HG03025 (cell line): ENCODE results near the gene FUT3.
A peak's percentile ranks its signal among the peaks of the same experiment; 100 is the strongest.
"Not testable (repeated sequence)": the region's sequence is repeated elsewhere in the genome, so short reads cannot be mapped to it uniquely, and the experiment has no call there.

Experiments
- ATAC-seq: cut with Tn5 transposase; IDR thresholded peaks from one replicate; pipeline ENCODE4 v1.9.1; 2021; ENCODE audit warnings: mild to moderate bottlenecking, moderate library complexity; ENCODE audit not compliant: unreplicated experiment, low FRiP score

FUT3 gene

DNA sequence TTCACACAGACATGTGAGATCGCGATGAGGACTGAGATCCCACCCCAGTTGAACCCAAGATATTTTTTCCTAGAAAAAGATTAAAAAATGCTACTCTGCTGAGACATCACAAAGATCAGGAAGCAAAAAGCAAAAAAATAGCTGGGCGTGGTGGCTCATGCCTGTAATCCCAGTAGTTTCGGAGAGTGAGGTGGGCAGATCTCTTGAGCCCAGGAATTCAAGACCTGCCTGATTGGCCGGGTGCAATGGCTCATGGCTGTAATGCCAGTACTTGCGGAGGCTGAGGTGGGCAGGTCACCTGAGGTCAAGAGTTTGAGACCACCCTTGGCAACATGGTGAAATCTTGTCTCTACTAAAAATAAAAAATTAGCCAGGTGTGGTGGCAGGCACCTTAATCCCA is 1.1 kb downstream of the FUT3 start:
- no peak for ATAC-seq

DNA sequence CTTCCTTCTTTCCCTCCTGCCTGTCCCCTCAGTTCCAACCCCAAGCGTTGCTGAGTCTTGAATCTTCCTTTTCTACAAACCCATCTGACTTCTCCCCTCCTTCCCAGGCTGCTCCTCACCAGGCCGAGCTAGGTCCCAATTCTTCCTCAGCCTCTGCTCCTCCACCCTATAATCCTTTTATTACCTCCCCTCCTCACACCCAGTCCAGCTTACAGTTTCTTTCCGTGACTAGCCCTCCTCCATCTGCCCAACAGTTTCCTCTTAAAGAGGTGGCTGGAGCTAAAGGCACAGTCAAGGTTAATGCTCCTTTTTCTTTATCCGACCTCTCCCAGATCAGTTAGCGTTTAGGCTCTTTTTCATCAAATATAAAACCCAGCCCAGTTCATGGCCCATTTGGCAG is 2.6 kb downstream of the FUT3 start:
- not testable (repeated sequence) for ATAC-seq

DNA sequence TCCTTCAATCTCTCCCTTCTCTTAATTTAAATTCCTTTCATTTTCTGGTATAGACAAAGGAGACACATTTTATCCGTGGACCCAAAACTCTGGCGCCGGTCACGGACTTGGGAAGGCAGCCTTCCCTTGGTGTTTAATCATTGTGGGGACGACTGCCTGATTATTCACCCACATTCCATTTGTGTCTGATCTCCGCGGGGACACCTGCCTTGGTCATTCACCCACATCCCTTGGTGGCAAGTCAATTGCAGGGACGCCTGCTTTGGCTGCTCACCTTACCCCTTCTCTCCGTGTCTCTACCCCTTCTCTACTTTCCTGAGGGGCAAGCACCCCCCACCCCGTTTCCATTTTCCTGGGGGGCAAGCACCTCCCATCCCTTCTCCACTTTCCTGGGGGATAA is 3.4 kb downstream of the FUT3 start:
- ATAC-seq, result not testable (repeated sequence)

DNA sequence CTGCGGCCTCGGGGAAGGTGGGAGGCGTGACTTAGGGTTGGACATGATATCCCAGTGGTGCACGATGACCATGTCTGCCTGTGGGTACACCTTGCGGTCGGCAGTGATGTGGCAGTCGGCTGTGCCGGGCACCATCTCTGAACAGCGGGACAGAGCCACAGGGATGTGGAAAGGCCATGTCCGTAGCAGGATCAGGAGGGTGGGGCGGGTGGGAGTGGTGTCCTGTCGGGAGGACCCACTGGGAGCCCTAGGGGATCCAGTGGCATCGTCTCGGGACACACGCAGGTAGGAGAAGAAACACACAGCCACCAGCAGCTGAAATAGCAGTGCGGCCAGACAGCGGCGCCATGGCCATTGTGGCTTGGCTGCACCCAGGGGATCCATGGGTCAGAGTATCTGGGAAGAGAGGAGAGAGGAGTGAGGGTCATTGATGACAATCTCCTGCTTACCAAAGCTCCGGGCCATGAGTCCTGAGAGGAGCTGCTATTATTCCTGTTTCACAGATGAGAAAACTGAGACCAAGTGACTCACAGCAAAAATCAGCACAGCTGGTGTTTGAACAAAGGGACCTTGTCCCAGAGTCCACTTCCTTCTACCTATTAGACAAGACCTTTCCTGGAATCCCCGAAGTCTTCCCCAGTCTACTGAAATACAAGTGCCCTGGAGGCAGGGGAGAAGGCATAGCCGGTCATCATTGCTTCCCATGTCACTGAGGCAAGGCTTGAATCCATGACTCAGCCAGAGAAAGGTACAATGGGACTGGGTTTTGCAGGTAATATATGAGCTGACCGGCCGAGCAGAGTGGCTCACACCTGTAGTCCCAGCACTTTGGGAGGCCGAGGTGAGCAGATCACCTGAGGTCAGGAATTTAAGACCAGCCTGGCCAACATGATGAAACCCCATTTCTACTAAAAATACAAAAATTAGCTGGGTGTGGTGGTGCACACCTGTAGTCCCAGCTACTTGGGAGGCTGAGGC is 6.5 kb downstream of the FUT3 start:
- no peak for ATAC-seq

DNA sequence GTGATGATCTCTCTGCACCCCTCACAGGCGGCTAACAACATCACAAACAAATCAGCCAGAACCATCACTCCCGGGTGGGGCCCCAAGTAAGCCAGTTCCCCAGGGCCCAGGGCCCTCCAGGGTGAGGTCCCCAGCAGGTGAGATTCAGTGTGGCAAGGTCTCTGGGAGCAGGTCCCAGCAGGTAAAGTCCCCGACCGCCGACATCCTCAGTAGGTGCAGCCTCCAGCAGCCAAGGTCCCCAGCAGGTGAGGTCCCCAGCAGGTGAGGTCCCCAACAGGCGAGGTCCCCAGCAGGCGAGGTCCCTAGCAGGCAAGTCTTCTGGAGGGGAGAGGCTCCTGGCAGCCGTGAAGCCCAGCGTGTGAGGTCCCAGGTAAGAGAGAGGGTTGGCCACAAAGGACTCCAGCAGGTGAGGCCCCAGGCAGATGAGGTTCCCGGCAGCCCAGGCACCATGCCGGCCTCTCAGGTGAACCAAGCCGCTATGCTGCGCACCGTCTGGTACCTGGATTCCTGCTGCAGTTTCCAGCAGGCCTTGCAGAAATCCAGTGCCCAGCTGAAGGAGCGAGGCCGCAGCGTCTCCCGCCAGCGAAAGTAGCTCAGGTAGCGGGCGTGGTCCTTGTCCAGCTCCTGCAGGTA is 7.8 kb downstream of the FUT3 start:
- ATAC-seq, result no peak

DNA sequence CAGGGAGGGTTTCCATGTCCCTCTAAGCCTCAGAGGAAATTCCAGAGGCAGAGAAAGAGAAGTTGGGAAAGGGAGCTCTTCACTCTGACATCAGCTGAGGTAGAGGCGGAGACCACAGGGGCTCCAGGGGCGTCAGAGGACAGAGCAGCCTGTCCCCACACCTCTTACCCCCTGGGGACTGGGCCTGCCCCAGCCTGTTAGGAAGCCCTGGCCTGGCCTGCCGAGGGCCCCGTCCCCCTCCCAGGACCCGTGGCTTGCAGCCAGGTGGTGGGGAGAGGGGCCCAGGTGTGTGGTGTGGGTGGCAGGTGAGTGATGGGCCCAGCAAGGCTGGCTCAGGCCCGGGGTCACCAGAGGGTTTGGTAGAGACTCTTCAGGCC is 9.5 kb downstream of the FUT3 start:
- ATAC-seq, result not testable (repeated sequence)

DNA sequence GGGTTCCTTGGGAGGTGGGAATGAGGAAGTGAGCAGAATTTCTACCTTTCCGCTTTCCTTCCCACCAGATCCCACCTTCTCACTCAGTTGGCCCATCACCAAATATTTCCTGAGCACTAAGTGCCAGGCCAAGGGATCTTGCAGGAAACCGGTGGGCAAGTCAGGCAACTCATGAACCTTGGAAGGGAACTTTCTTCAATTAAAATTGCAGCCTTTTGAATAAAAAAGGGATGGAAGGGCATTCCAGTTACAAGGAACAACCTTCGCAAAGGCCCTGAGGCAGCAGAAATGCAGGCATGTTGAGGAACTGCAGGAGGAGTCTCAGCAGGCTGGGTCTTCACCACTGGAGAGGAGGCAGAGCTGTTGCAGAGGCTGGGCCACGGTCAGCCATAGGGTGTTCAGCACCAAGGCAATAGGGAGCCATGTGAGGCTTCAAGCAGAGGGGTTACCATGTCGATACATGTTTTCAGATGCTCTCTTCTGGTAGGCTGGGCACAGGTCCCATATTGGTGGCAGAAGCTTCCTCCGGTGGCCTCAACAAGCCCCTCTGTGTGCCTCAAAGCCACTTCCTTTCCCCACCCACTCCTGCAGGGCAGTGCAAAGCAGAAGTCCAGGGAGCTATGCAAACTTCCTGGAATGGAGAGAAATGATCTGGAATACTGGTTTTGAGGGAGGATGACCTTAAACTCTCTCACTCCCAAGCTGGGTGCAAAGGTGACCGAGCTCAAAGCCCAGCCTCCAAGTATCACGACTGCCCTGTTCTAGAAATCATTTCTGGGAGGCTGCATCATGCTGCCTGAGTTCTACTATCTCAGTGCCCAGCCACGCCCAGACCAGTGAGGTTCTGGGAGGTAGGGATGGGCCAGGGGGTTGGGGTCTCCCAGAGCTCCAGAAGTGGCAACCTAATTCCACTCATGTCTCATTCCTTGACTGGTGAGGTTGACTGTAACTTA is 11.9 kb downstream of the FUT3 start, which contains the start of gene FUT6:
Gene FUT6, minus strand, starts transcription at position 638 of the 953 bp plus-strand sequence. CDS start 7,135 bp downstream, outside the sequence.
- ATAC-seq, result no peak

DNA sequence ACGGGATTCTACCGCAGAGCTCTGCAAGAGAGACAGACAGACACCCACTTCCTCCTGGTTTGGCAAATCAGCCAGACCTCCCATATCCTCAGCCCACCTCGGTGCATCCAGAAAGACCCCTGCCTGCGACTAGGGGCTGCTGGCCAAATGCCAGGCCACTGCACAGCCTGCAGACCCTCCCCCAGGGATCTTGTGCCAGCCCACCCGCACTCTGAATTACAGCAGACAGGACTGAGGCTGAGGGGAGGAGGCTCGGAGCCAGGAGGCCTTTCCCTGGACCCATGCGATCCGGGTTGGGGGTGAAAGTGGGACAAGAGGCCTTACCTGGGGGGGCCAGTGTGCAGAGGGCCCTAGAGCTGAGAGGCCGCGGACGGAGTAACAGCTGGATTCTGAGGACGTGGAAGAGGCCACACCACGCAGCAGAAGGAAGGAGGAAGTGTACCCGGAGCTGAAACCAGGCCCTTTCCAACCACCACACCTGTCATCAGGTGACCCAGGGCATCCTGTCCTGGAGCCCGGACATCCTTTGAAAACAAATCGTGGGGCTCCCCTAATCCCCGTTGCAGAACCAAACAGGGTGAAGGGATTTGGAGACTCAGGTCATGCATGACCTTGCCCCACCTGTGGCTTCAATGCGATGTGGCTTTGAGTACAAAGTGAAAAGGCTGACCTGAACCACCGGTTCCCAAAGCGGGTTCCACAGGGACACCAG is 12.7 kb downstream of the FUT3 start:
- no peak for ATAC-seq

DNA sequence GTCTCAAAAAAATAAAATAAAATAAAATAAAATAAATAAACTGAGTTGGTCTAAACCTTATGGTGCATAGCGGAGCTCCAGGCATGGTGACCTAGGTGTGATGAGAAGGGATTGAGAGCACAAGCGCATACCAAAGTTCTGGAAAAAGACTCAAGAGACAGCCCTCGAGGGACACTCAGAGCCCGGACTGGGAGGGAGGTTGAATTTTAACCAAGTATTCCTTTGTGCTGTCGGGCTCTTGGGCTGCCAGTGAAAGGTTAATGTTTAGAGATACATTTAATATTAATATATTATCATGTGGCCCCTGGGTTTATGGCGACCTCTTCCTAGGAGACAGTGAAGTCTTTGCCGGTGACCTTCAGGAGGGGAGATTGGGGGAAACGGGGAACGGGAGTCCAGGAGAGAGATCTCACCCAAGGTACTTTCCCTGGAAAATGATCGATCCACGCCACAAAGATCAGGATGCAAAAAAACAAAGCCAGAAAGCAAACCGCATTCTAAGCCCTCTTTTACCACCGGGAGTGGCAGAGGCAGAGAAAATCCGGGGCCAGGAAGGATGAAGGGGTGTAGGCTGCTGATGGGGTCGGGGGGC is 13.4 kb downstream of the FUT3 start:
- no peak for ATAC-seq

DNA sequence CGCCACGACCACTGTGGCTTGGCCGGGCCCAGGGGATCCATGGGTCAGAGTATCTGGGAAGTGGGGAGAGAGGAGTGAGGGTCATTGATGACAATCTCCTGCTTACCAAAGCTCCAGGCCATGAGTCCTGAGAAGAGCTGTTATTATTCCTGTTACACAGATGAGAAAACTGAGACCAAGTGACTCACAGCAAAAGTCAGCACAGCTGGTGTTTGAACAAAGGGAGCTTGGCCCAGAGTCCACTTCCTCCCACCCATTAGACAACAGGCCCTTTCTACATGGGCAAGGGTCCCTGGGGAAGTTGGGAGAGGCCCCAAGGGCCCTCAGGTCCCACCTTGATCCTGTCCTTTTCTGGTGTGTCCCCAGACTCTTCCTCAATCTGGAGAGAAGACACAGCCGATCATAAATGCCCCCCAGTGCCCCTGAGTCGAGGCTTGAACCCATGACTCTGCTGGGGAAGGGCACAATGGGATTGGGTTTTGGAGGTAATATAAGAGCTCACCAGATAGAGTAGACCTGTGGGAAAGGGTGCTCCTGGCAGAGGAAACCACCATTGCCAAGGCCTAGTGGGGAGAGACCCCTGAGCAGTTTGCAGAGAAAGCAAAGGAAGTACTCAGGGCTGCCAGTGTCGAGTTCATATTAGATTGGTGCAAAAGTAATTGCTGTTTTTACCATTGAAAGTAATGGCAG is 18.6 kb downstream of the FUT3 start:
- no peak for ATAC-seq

DNA sequence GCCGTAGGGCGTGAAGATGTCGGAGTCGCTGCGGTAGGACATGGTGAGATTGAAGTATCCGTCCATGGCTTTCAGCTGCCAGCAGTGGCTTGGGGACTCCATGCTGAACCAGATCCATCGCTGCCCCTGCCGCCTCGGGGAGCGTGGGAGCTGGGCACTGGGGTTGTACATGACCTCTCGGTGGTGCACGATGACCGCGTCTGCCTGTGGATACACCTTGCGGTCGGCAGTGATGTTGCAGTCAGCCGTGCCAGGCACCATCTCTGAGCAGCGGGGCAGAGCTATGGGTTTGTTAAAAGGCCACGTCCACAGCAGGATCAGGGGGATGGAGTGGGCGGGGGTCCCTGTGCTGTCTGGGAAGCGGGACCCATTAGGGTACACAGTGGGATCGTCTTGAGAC is 19.2 kb downstream of the FUT3 start:
- no peak for ATAC-seq

DNA sequence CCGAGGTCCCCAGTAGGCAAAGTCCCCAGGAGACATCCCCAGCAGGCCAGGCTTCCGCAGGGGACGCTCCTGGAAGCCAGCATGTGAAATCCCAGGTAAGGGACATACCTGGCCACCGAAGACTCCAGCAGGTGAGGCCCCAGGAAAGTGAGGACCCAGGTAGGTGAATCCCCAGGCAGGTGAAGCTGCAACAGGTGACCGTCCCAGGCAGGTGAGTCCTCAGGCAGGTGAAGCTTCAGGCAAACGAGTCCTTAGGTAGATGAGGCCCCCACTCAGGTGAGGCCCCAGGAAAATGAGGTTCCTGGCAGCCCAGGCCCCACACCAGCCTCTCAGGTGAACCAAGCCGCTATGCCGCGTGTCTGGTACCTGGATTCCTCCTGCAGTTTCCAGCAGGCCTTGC is 20.1 kb downstream of the FUT3 start:
- ATAC-seq, result no peak

DNA sequence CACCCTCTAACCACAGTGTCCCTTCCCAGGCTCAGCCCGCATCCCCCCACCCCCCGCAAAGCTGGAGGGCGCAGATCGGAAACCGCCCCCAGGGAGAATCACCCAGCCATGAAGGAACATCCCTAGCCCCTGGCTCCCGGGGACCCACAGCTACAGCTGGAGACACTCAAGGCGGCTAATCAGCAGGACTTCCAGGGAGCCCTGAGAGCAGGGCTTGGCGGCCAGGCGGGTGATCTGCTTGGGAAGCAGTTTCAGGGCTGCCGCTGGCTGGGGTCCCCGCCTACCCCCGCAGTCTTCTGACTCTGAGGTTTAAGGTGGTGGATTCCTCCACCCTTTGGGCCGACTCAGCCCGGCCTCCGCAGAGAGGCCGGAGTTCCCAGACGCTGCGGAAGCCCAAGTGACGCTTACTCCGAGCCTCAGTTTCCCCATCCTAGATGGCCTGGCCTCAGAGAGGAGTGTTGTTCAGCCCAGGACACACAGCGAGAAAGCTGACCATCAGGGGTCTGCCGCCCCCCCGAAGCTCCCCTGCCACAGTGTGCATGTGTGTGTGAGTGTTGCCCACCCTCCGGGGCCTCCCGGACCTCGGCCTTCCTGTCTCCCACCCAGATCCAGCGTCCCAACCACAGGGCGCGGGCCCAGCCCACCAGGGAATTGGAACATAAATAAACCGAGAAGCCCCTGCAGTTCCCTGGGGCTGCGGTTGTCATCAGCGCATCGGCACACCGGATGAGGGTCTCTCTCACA is 21.5 kb downstream of the FUT3 start:
- ATAC-seq, result no peak

DNA sequence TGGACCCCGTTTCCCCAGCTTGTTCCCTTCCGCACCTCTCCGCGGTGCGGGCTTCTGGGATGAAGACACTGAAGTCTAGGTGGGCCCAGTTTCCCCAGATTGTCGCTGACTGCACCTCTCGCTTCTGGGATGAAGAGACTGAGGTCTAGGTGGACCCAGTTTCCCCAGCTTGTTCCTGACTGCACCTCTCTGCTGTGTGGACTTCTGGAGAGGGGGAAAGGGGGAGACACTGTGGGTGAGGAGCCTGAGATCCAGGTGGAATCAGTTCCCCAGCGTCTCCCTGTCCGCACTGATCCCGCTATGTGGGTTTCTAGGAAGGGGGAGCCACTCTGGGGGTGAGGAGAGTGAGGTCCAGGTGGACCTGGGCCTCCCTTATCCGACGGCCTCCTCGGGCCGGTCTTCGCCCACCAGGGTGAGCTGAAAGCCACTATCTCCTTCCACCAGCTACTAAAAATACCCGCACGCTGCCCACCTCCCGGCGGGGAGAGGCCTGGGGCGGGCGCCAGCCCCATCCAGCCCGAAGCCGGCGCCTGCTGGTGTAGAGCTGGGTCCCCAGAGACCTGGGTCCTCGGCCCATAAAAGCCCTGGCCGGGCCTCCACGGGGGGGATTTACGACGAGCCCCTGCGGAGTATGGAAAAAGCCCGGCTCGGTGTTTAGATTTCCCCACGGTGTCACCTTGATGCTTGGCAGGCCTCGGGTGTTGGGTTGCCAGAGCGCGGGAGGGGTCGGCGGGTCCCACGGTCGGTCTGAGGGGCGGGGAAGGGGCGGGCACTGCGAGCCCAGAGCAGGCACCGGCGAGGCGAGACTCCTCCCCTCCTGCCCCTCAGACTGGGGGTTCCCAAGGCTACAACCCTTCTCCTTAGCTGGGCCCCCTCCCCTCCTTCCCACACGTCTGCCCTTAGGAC is 22.3 kb downstream of the FUT3 start:
- no peak for ATAC-seq

DNA sequence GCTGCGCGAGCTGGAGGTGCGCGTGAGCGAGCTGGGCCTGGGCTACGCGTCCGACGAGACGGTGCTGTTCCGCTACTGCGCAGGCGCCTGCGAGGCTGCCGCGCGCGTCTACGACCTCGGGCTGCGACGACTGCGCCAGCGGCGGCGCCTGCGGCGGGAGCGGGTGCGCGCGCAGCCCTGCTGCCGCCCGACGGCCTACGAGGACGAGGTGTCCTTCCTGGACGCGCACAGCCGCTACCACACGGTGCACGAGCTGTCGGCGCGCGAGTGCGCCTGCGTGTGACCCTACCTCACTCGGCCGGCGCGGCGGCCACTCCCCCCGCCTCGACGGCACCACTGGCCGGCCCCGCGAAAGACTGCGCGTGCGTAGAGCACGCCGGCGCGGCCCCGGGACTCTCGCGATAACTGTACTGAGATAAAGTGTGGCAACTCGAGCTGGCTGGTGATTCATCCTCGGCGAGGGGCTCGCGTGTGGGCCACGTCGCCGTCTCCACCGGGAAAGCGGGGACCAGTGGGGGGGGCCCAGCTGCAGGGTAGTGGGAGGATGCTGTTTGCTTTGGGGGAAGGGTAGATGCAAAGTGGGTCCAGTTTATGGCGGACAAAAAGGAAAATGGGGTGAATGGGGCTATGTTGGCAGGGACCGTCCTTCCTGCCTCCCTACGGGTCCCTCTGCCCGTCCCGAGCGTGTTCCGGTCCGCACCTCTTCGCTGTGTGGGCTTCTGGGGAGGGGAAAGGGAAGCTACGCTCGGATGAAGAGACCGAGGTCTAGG is 23.2 kb downstream of the FUT3 start:
- peak; percentile 56 for ATAC-seq

DNA sequence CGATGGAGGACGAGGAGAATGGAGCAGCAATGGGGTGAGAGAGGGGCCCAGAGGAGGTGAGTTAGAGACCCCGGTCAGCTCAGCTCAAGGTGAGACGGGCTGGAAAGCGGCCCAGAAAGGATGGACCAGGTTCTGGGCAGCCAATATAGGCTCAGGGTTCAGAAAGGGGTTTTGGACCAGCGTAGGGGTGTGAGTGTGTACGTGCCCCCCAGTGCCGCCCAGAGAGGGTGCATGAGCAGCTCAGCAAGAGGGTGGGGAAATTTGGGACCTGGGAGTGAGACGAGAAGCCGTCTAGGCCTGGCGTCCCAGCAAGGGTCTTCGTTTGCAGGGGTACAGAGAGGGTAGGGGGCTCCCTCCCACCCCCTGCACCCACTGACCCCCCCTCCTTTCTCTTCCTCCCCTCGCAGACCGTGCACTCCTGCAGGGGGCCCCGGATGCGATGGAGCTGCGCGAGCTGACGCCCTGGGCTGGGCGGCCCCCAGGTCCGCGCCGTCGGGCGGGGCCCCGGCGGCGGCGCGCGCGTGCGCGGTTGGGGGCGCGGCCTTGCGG is 23.8 kb downstream of the FUT3 start:
- no peak for ATAC-seq
